Hematopoietic multipotent progenitor cell treated with erythropoietin and hydrocortisone succinate and interleukin-3 and kit ligand, for 15 days (in vitro differentiated cells): Measurements from ENCODE around the gene SYNGR3.
"Not testable (repeated sequence)": the region's sequence is repeated elsewhere in the genome, so short reads cannot be mapped to it uniquely, and the experiment has no call there.

Source experiments
- DNase-seq: peaks from one replicate; pipeline ENCODE4 v3.0.0-alpha.2; 2015; ENCODE audit warnings: low spot score

SYNGR3 gene

GRCh38 chr16:2008631-2009163 is 18.9 kb downstream of the SYNGR3 start:
- DNase-seq: no peak

GRCh38 chr16:2009164-2009711 is 19.5 kb downstream of the SYNGR3 start:
- DNase-seq: no peak

- DNase-seq: peak; percentile 89
Measured at GRCh38 chr16:2009791-2010510, 20.2 kb downstream of the SYNGR3 start, which contains the start of gene ZNF598. Gene ZNF598 (minus strand): TSS chr16:2009821.

- not testable (repeated sequence) for DNase-seq
Measured at GRCh38 chr16:2011726-2012125, 22.0 kb downstream of the SYNGR3 start.

GRCh38 chr16:2013527-2013926 is 23.8 kb downstream of the SYNGR3 start:
- DNase-seq: no peak

GRCh38 chr16:2015117-2015946 is 25.6 kb downstream of the SYNGR3 start:
- no peak for DNase-seq

GRCh38 chr16:2015947-2016208 is 26.1 kb downstream of the SYNGR3 start:
- DNase-seq: no peak

- no peak for DNase-seq
Measured at GRCh38 chr16:2016407-2016922, 26.7 kb downstream of the SYNGR3 start.

- no peak for DNase-seq
Measured at GRCh38 chr16:2019518-2019920, 29.7 kb downstream of the SYNGR3 start, which contains the start of gene NPW. Gene NPW (plus strand): TSS chr16:2019785.

- DNase-seq: no peak
Measured at GRCh38 chr16:2019921-2020831, 30.4 kb downstream of the SYNGR3 start.

GRCh38 chr16:2022723-2023091 is 32.9 kb downstream of the SYNGR3 start:
- no peak for DNase-seq

GRCh38 chr16:2023092-2024031 is 33.6 kb downstream of the SYNGR3 start:
- peak; percentile 90 for DNase-seq

- no peak for DNase-seq
Measured at GRCh38 chr16:2024032-2024420, 34.3 kb downstream of the SYNGR3 start.

GRCh38 chr16:2025251-2025650 is 35.5 kb downstream of the SYNGR3 start:
- no peak for DNase-seq

GRCh38 chr16:2025878-2026460 is 36.2 kb downstream of the SYNGR3 start:
- DNase-seq: no peak

- DNase-seq: no peak
Measured at GRCh38 chr16:2026461-2027023, 36.8 kb downstream of the SYNGR3 start, which contains the start of gene NHERF2. Gene NHERF2 (plus strand): TSS chr16:2026902. CDS start chr16:2027006, 104 bp downstream.

GRCh38 chr16:2027024-2028010 is 37.5 kb downstream of the SYNGR3 start:
- no peak for DNase-seq

GRCh38 chr16:2028146-2028545 is 38.4 kb downstream of the SYNGR3 start:
- no peak for DNase-seq
